Activated B cell treated with CpG ODN at 0.5 μM for 24 hours (primary cell): ENCODE data around the gene CEL. TPM values are rescaled to one million over a fixed set of nuclear protein-coding genes. Genes with fewer than 3 reads are reported as not detected.
A peak's percentile ranks its signal among the peaks of the same experiment; 100 is the strongest.
"Not testable (repeated sequence)": the region's sequence is repeated elsewhere in the genome, so short reads cannot be mapped to it uniquely, and the experiment has no call there.

Source experiments
- ATAC-seq: fragments of 200-7000 bp; cut with Tn5 transposase; one replicate; pipeline ENCODE4 v1.10.0; 2021; ENCODE audit warnings: low read depth, mild to moderate bottlenecking, moderate library complexity
- CTCF ChIA-PET: fragments of 350-600 bp; sonication (Branson Sonifier 250); formaldehyde crosslinking; loops from one replicate; lab custom pipeline; 2021; ENCODE audit warnings: antibody characterized with exemption; lab: Charles Lee
- POLR2A ChIA-PET: fragments of 350-600 bp; sonication (Branson Sonifier 250); formaldehyde crosslinking; loops from one replicate; lab custom pipeline; 2021; ENCODE audit warnings: antibody characterized with exemption; lab: Charles Lee
- DNase-seq: peaks from one replicate; pipeline ENCODE4 v3.0.0; 2022
- H3K27ac Mint-ChIP-seq: one replicate; pipeline ENCODE4 v1.8.0; 2020; ENCODE audit warnings: mixed read lengths
- H3K27me3 Mint-ChIP-seq: one replicate; pipeline ENCODE4 v1.8.0; 2021; ENCODE audit warnings: mixed read lengths
- H3K36me3 Mint-ChIP-seq: one replicate; pipeline ENCODE4 v1.8.0; 2021; ENCODE audit warnings: low read depth, mixed read lengths
- H3K4me1 Mint-ChIP-seq: one replicate; pipeline ENCODE4 v1.8.0; 2021; ENCODE audit warnings: mixed read lengths
- H3K4me3 Mint-ChIP-seq: one replicate; pipeline ENCODE4 v1.8.0; 2020; ENCODE audit warnings: mild to moderate bottlenecking, mixed read lengths
- H3K9me3 Mint-ChIP-seq: one replicate; pipeline ENCODE4 v1.8.0; 2020; ENCODE audit warnings: mixed read lengths
- intact Hi-C: fragments of 100-400 bp; cut with micrococcal nuclease; formaldehyde crosslinking; loops from one replicate; pipeline ENCODE4 v1.15.1; 2024
- total RNA-seq: library from RNA; stranded (reverse); gene quantifications from 2 replicates; pipeline ENCODE4 v1.2.3, GENCODE V29; 2022
- TF ChIP-seq, protein P1 (sequence below): fragments of 200-600 bp; IDR thresholded peaks from one replicate; pipeline ENCODE4 v1.8.0; 2022; ENCODE audit warnings: antibody characterized with exemption, mild to moderate bottlenecking

Gene CEL
- total RNA-seq, 1 donor from 2014 or later = 0.49 TPM

DNA sequence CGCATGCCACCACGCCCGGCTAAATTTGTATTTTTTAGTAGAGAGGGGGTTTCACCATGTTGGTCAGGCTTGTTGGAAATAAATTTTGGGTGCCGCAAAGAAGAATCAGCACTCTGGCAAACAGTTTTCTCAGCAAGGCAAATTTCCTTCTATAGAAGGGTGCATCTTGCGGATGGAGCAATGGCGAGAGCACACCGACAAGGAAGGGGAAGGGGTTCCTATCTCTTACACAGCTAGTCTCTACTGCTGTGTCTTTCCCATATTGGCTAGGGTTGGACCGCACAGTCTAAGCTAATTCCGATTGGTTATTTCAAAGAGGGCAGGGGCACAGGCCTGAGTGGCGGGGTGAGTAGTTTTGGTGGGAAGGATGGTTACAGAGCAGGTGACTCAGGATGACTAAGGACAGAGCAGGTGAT is 30.3 kb upstream of the CEL start:
- CTCF ChIA-PET = interaction anchor here (0.7 to 4.3 kb wide), 3 partner anchors 9 to 116 kb away, joined by 3 to 32 read pairs (median 8); no protein-coding TSS in a partner anchor
- H3K27ac Mint-ChIP-seq = peak overlapping the region; percentile 98
- H3K27me3 Mint-ChIP-seq = no peaks in the 10 kb centered on the region
- ATAC-seq (no peak), DNase-seq (no peak)
- H3K4me1 Mint-ChIP-seq = peaks cover 48% of the 10 kb centered on the region
- intact Hi-C loops = loop anchor here (2.0 to 5.0 kb wide), 4 partner anchors 261 to 1131 kb away; partner anchors contain the start of genes CFAP77, RNU6ATAC and SLC2A6
- peaks cover 19% of the 10 kb centered on the region for H3K36me3 Mint-ChIP-seq
- TF ChIP-seq, protein P1, sequence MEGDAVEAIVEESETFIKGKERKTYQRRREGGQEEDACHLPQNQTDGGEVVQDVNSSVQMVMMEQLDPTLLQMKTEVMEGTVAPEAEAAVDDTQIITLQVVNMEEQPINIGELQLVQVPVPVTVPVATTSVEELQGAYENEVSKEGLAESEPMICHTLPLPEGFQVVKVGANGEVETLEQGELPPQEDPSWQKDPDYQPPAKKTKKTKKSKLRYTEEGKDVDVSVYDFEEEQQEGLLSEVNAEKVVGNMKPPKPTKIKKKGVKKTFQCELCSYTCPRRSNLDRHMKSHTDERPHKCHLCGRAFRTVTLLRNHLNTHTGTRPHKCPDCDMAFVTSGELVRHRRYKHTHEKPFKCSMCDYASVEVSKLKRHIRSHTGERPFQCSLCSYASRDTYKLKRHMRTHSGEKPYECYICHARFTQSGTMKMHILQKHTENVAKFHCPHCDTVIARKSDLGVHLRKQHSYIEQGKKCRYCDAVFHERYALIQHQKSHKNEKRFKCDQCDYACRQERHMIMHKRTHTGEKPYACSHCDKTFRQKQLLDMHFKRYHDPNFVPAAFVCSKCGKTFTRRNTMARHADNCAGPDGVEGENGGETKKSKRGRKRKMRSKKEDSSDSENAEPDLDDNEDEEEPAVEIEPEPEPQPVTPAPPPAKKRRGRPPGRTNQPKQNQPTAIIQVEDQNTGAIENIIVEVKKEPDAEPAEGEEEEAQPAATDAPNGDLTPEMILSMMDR = no peak
- POLR2A ChIA-PET = interaction anchor here (0.6 to 2.0 kb wide), 15 partner anchors 9 to 1912 kb away, joined by 3 to 21 read pairs (median 4); partner anchors contain the start of genes RNU6ATAC, SETX, SPACA9 and STKLD1
- no peaks in the 10 kb centered on the region for H3K9me3 Mint-ChIP-seq
- H3K4me3 Mint-ChIP-seq = peak overlapping the region; percentile 99

DNA sequence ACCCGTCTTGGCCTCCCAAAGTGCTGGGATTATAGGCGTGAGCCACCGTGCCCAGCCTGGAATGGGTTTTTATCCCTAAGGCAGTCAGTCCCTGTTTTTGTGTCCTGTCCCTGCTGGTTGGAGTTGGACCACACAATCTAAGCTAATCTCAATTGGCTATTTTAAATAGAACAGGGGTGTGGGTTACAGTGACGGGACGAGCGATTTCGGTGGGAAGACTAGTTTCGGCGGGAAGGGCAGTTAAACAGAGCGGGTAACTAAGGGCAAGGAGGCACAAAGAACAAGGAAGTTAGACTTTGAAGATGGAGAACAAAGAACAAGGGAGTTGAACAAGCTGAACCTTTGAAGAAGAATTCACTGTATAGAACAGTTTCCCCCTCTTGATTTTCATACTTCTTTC is 29.6 kb upstream of the CEL start:
- Mint-ChIP-seq H3K36me3 (peaks cover 22% of the 10 kb centered on the region), H3K4me3 (peak overlapping the region; percentile 99), H3K9me3 (no peaks in the 10 kb centered on the region), H3K27ac (no peak overlapping the region), H3K4me1 (peaks cover 47% of the 10 kb centered on the region), H3K27me3 (no peaks in the 10 kb centered on the region)
- intact Hi-C loops = loop anchor here (5.0 kb wide), 2 partner anchors 620 to 1130 kb away; partner anchors contain the start of genes CFAP77 and RNU6ATAC
- DNase-seq = no peak
- CTCF ChIA-PET = interaction anchor here (4.3 kb wide), 1 partner anchor 10 kb away, joined by 32 read pairs; no protein-coding TSS in a partner anchor
- POLR2A ChIA-PET = interaction anchor here (0.6 to 0.7 kb wide), 2 partner anchors 649 to 1913 kb away, joined by 3 to 4 read pairs; no protein-coding TSS in a partner anchor
- no peak for ATAC-seq
- TF ChIP-seq, protein P1 = no peak

DNA sequence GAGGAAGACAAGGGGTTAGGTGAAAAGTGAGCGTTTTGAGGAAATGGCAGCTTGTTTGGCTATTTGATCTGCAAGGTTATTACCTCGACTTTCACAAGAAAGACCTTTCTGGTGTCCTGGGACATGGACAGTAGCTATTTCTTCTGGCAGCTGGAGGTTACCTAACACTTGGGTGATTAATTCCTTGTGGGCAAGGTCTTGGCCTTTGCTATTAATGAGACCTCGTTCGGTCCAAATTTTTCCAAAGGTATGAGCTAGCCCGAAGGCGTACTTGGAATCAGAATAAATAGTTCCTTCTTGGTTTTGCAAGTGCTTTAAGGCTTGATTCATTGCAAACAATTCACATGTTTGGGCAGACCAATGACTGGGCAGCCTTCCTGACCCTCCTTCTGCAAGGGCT is 26.1 kb upstream of the CEL start:
- Mint-ChIP-seq H3K27ac (no peak overlapping the region), H3K4me3 (no peak overlapping the region), H3K4me1 (peaks cover 32% of the 10 kb centered on the region), H3K27me3 (no peaks in the 10 kb centered on the region), H3K9me3 (no peaks in the 10 kb centered on the region), H3K36me3 (peaks cover 24% of the 10 kb centered on the region)
- POLR2A ChIA-PET = no interaction called here
- CTCF ChIA-PET = interaction anchor here (1.4 to 1.5 kb wide), 2 partner anchors 14 to 108 kb away, joined by 4 read pairs; no protein-coding TSS in a partner anchor
- ATAC-seq = no peak
- intact Hi-C loops = no loop called here
- TF ChIP-seq, protein P1 = no peak
- DNase-seq = no peak

DNA sequence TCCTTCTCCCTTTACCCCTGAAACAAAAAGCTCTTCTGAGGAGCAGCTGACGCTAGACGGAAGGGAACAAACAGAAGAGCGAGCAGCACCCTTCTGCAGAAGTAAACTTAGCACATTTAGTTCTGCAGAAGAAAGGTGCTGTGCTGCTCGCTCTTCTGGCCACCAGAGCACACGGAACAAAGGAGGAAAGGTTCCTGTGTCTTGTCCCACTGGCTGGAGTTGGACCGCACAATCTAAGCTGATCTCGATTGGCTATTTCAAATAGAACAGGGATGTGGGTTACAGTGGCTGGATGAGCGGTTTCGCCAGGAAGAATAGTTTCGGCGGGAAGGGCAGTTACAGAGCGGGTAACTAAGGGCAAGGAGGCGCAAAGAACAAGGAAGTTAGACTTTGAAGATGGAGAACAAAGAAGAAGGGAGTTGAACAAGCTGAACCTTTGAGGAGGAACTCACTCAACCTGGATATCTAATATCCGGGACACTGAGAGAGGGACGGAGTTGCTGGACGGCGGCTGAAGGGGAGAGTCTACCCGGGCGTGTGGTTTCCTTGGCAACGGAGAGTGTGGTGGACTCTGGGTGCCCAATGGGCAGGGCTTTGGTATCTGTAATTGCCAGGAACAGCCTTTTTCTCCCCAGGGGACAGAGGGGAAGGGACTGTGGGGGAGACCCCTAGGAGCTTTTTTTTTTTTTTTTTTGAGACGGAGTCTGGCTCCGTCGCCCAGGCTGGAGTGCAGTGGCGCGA is 23.8 kb upstream of the CEL start:
- Mint-ChIP-seq H3K4me3 (no peak overlapping the region), H3K27ac (no peak overlapping the region), H3K27me3 (no peaks in the 10 kb centered on the region), H3K36me3 (peaks cover 35% of the 10 kb centered on the region), H3K9me3 (no peaks in the 10 kb centered on the region), H3K4me1 (peaks cover 10% of the 10 kb centered on the region)
- no peak for ATAC-seq
- TF ChIP-seq, protein P1 = no peak
- ChIA-PET POLR2A (no interaction called here), CTCF (interaction anchor here (0.6 kb wide), 1 partner anchor 8 kb away, joined by 3 read pairs; no protein-coding TSS in a partner anchor)
- intact Hi-C loops = no loop called here
- DNase-seq = no peak

DNA sequence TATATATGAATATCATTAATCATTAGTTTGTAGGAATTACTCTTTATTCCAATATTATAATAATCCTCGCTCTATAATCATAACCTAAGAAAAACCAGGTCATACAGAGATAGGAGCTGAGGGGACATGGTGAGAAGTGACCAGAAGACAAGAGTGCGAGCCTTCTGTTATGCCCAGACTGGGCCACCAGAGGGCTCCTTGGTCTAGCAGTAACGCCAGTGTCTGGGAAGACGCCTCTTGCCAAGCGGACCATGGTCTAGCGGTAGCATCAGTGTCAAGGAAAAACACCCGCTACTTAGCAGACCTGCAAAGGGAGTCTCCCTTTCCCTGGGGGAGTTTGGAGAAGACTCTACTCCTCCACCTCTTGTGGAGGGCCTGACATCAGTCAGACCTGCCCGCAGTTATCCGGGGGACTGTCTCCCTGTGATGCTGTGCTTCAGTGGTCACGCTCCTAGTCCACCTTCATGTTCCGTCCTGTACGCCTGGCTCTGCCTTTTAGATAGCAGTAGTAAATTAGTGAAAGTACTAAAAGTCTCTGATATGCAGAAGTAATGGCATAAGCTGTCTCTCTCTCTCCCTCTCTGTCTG is 20.8 kb upstream of the CEL start:
- intact Hi-C loops = loop anchor here (1.0 kb wide), 1 partner anchor 106 kb away; no protein-coding TSS in a partner anchor
- H3K36me3 Mint-ChIP-seq = peaks cover 58% of the 10 kb centered on the region
- H3K4me1 Mint-ChIP-seq, H3K4me3 Mint-ChIP-seq, H3K27me3 Mint-ChIP-seq, DNase-seq, H3K9me3 Mint-ChIP-seq, H3K27ac Mint-ChIP-seq, ATAC-seq: not testable (repeated sequence)
- CTCF ChIA-PET = interaction anchor here (2.1 kb wide), 1 partner anchor 103 kb away, joined by 9 read pairs; no protein-coding TSS in a partner anchor
- POLR2A ChIA-PET = interaction anchor here (2.0 kb wide), 1 partner anchor 10 kb away, joined by 6 read pairs; the partner anchor contains the start of gene GTF3C5
